Activated CD8-positive, alpha-beta T cell treated with anti-CD3 and anti-CD28 coated beads for 36 hours (primary cell): ENCODE results near the gene CFAP99. TPM values are rescaled to one million over a fixed set of nuclear protein-coding genes. Genes with fewer than 3 reads are reported as not detected.
A peak's percentile ranks its signal among the peaks of the same experiment; 100 is the strongest.

Experiments
- ATAC-seq: fragments of 200-7000 bp; cut with Tn5 transposase; one replicate; pipeline ENCODE4 v1.10.0; 2021; ENCODE audit warnings: mild to moderate bottlenecking, moderate library complexity
- CTCF ChIA-PET: fragments of 350-600 bp; sonication (Branson Sonifier 250); formaldehyde crosslinking; loops from one replicate; lab custom pipeline; 2021; ENCODE audit warnings: antibody characterized with exemption; lab: Charles Lee
- POLR2A ChIA-PET: fragments of 350-600 bp; sonication (Branson Sonifier 250); formaldehyde crosslinking; loops from one replicate; lab custom pipeline; 2021; ENCODE audit warnings: antibody characterized with exemption; lab: Charles Lee
- DNase-seq: peaks from one replicate; pipeline ENCODE4 v3.0.0-alpha.2; 2020
- H3K27ac Mint-ChIP-seq: one replicate; pipeline ENCODE4 v1.8.0; 2021; ENCODE audit warnings: mild to moderate bottlenecking, mixed read lengths
- H3K27me3 Mint-ChIP-seq: one replicate; pipeline ENCODE4 v1.8.0; 2021; ENCODE audit warnings: mixed read lengths
- H3K36me3 Mint-ChIP-seq: one replicate; pipeline ENCODE4 v1.8.0; 2021; ENCODE audit warnings: low read depth, mixed read lengths
- H3K4me1 Mint-ChIP-seq: one replicate; pipeline ENCODE4 v1.8.0; 2021; ENCODE audit warnings: low read depth, mixed read lengths
- H3K4me3 Mint-ChIP-seq: one replicate; pipeline ENCODE4 v1.8.0; 2021; ENCODE audit warnings: mild to moderate bottlenecking, moderate library complexity, mixed read lengths
- H3K9me3 Mint-ChIP-seq: one replicate; pipeline ENCODE4 v1.8.0; 2021; ENCODE audit warnings: mixed read lengths
- CTCF ChIP-seq: fragments of 200-600 bp; IDR thresholded peaks from one replicate; pipeline ENCODE4 v1.8.0; 2022; ENCODE audit warnings: antibody characterized with exemption, mild to moderate bottlenecking
- intact Hi-C: fragments of 100-400 bp; cut with micrococcal nuclease; formaldehyde crosslinking; loops from one replicate; pipeline ENCODE4 v1.10.0; 2022
- total RNA-seq, 2 experiments: library from RNA; stranded (reverse); gene quantifications; one replicate each; pipeline ENCODE4 v1.2.3, GENCODE V29; 2021

The CFAP99 gene
- total RNA-seq, 2 experiments from 2014 or later: not detected

GRCh38 chr4:2489081-2489805, 70.5 kb downstream of the CFAP99 start:
- Mint-ChIP-seq H3K4me3 (no peak overlapping the region), H3K27ac (peak overlapping the region; percentile 80), H3K27me3 (no peaks in the 10 kb centered on the region), H3K9me3 (no peaks in the 10 kb centered on the region), H3K36me3 (peaks cover 53% of the 10 kb centered on the region), H3K4me1 (peaks cover 63% of the 10 kb centered on the region)
- TF ChIP-seq CTCF: no peak
- intact Hi-C loops: no loop called here
- ChIA-PET CTCF (no interaction called here), POLR2A (interaction anchor here (1.0 kb wide), 1 partner anchor 41 kb away, joined by 3 read pairs; no protein-coding TSS in a partner anchor)
- ATAC-seq (no peak), DNase-seq (no peak)

DNA sequence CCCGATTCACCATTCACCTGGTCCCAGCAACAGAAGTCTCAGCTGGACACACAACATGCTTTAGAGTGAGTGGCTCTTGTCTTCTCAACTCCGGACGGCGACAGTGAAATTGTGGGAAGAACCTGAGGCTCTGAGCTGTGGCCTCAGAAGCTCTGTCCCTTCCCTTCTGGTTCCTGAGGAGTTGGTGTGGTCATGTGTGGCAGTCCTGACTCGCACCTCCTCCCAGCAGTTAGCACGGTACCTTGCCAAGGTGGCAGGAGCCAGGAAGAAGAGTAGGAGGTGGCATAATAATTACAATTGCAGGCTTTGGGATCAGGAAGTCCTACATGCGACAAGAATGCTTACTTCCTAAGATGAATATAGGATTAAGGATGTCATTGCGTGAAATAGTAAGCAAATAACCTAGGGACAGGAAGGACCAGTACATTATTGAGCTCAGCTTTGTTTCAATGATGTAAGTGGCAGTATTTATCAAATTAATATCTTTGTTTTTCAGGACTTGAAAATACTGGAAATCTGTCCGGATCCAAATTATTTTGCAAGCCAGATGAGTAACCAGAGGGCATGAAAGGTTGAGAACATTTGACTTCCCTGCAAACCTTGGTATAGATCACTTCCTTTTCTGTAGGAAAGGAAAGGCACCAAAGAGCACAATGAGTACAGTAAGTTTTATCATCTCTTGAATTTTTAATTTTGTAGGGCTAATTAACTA, 71.2 kb downstream of the CFAP99 start:
- no peak for DNase-seq
- ChIA-PET POLR2A (interaction anchor here (0.6 to 1.0 kb wide), 2 partner anchors 20 to 40 kb away, joined by 3 read pairs; no protein-coding TSS in a partner anchor), CTCF (interaction anchor here (1.6 kb wide), 1 partner anchor 18 kb away, joined by 4 read pairs; no protein-coding TSS in a partner anchor)
- H3K4me1 Mint-ChIP-seq: peaks cover 56% of the 10 kb centered on the region
- intact Hi-C loops: no loop called here
- H3K27me3 Mint-ChIP-seq: no peaks in the 10 kb centered on the region
- ATAC-seq: no peak
- H3K36me3 Mint-ChIP-seq: peaks cover 51% of the 10 kb centered on the region
- peak overlapping the region; percentile 80 for H3K27ac Mint-ChIP-seq
- no peak for TF ChIP-seq CTCF
- H3K9me3 Mint-ChIP-seq: no peaks in the 10 kb centered on the region
- H3K4me3 Mint-ChIP-seq: no peak overlapping the region

GRCh38 chr4:2492970-2493369, 74.2 kb downstream of the CFAP99 start:
- ChIA-PET POLR2A (interaction anchor here (1.0 to 1.6 kb wide), 2 partner anchors 8 to 16 kb away, joined by 3 to 5 read pairs; no protein-coding TSS in a partner anchor), CTCF (interaction anchor here (1.2 to 1.3 kb wide), 2 partner anchors 17 to 51 kb away, joined by 3 read pairs; no protein-coding TSS in a partner anchor)
- Mint-ChIP-seq H3K4me1 (peaks cover 28% of the 10 kb centered on the region), H3K36me3 (peaks cover 52% of the 10 kb centered on the region), H3K4me3 (no peak overlapping the region), H3K9me3 (no peaks in the 10 kb centered on the region), H3K27me3 (no peaks in the 10 kb centered on the region), H3K27ac (peak overlapping the region; percentile 51)
- DNase-seq (no peak), ATAC-seq (no peak)
- intact Hi-C loops: no loop called here
- TF ChIP-seq CTCF: no peak

DNA sequence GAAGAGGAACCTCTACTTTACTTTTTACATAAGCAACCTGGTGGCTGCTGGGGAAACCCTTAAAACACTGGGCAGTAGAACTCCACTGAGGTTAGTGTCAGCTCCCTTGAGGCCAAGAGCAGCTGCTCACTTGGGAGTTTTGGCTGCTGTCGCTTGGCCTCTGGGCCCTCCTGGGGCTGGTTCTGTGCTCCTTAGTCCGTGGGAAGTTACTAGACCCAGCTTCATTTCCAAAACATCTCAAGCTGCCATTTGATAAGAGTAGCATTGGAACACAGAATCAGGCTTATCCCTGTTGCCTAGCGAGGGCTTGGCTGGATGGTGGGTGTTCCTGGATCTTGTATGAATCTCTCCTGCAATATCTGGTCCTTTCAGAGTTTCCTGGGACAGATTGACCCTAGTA, 76.2 kb downstream of the CFAP99 start:
- DNase-seq (no peak), ATAC-seq (no peak)
- no peaks in the 10 kb centered on the region for H3K9me3 Mint-ChIP-seq
- no peak for TF ChIP-seq CTCF
- no peak overlapping the region for H3K27ac Mint-ChIP-seq
- H3K4me1 Mint-ChIP-seq: peaks cover 15% of the 10 kb centered on the region
- H3K36me3 Mint-ChIP-seq: peaks cover 49% of the 10 kb centered on the region
- H3K4me3 Mint-ChIP-seq: no peak overlapping the region
- no peaks in the 10 kb centered on the region for H3K27me3 Mint-ChIP-seq
- ChIA-PET CTCF (interaction anchor here (0.6 to 1.3 kb wide), 2 partner anchors 11 to 14 kb away, joined by 3 read pairs; no protein-coding TSS in a partner anchor), POLR2A (interaction anchor here (1.1 to 1.2 kb wide), 3 partner anchors 8 to 11 kb away, joined by 3 to 4 read pairs (median 3); no protein-coding TSS in a partner anchor)
- intact Hi-C loops: no loop called here
